GM19193 (cell line): ENCODE results near the gene SHB.

Source experiments
- POLR2A ChIP-seq: IDR thresholded peaks from 4 replicates; pipeline ENCODE4 v1.6.1; 2011; ENCODE audit not compliant: insufficient read depth, insufficient read length; ENCODE audit errors: extremely low read depth

Gene SHB

DNA sequence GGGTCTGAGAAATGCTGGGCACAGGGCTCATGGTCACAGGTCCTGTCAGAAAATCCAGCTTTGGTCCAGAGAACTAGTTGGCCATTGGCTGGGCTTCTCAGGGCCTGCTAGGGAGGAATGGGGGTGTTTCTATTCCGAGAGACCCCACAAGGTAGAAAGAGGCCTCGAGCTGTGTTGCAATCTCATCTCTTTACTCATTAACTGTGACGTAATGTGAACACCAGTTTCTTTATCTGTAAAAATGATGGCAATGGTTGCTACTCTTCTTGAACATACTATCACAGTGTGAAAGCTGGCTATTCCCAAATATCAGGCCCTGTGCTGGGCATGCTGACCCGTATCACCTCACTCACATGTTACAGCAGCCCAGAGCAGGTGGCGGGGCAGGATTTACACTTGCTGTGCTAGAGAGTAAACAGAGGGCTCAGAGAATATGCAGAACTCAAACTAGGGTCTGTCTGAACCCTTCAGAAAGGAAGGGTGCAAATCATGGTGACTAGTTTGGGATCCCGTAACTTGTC lies 129.4 kb downstream of the SHB start:
- TF ChIP-seq POLR2A: no peak

DNA sequence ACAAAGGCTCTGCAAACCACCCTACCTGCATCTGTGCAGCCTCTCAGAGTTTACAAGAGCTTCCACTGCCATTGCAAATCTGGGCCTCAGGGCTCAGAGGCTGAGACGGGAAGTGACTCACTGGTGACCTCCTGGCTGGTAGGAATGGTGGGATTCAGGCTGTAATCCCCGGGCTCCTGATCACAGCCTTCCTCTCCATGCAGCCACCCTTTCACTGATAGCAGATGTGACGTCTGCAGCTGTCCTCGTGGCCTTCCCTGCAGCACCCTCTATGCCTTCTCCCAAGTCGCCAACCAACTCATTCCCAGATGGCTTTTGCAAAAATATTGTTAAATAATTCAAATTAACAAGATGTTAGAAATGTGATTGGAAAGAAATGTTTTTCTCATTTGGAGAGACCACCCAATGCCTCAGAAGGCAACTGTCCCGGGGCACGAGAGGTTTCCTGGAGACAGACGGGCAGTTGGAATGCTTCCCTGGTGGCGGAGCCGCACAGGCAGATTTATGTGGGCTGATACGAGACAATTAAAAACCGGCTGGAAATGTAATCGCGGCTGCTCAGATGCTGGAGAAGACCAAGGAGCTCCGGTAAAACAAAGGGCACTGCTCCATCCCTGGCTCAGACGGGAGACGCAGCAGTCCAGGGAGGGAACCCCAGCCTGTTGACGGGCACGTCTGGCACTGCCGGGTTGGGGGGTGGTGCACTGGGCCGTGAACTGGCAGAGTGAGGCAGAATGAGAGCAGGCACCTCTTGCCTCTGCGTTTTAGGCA lies 130.7 kb downstream of the SHB start:
- TF ChIP-seq POLR2A: no peak

DNA sequence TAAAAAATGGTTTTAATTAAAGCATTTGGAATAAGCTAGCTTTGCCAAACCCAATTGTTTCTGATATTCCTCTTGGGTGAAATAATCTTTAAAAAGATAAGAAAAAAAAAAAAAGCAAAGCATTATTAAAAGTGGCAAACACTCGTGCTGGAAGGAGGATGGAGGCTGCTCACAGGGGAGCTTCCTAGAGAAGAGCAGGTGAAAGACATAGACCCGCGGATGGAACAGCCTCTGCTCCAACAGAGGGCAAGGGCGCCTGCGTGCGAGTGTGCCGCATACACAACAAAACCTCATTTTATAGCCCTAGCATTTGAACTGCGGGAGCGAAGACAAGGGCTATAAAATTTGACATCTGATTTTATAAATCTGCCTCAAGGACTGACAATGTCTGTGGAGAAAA lies 131.7 kb downstream of the SHB start:
- no peak for TF ChIP-seq POLR2A

DNA sequence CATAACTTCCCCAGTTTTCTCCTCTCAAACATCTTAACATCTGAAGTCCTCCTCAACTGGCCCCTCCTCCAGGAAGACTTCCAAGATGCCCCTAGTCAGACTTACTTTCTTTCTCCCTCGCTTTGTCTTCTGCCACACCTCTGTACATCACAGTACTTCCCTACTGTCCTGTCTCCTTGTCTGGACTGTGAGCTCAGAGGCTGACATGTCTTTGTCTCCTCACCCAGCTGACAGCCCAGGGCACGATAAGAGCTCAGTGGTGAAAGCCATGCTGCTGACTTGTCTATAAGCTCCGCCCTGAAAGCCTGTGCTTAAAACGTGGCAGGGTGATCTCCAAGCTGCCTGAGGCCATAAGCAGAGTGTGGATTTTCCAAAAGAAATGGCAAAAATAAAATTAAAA lies 132.1 kb downstream of the SHB start:
- TF ChIP-seq POLR2A: no peak

DNA sequence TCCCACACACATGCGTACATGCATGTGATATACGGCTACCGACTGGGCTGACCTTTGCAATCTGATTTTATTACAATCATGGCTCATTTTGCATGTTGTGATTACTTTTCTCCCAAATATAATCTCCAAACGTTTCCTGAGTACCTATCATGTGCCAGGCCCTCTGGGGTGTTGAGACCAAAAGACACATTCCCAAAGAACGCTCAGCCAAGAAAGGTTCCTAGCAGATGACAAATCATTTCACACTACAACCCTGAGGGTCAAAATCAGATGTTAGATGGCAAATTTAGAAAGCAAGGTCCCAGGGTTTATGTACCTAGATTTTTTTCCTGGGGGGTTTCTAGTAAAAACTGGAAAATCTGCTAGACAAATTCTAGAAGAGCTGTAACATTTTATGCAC lies 132.7 kb downstream of the SHB start:
- TF ChIP-seq POLR2A: no peak

DNA sequence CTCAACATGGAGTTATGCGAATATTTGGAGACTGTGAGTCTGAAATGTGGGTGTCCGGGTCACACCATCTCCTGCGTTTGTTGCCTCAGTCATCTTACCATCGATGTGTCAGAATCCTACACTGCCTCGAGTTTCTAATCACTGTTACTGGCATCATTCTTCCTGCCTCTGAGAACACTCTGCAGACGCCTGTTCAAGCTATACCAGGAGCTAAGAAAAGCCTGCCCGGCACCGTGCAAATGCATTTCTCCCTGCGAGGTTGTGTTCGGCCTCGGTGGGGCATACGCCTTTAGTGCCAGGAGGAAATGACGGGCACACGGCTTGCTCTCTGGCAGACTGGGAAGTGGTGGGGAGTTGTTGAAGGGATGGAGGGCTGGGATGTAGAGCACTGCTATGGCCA lies 133.9 kb downstream of the SHB start:
- TF ChIP-seq POLR2A: no peak

DNA sequence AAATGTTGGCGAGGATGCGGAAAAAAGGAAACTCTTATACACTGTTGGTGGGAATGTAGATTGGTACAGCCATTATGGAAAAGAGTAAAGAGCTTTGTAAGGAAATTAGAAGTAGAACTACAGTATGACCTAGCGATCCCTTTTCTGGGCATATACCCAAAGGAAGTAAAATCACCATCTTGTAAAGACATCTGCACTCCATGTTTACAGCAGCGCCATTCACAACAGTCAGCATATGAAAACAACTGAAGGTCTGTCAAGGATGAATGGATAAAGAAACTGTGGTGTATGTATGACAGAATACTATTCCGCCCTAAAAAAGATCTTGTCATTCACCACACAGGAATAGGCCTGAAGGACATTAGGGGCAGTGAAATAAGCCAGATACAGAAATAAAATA lies 137.4 kb downstream of the SHB start:
- no peak for TF ChIP-seq POLR2A

DNA sequence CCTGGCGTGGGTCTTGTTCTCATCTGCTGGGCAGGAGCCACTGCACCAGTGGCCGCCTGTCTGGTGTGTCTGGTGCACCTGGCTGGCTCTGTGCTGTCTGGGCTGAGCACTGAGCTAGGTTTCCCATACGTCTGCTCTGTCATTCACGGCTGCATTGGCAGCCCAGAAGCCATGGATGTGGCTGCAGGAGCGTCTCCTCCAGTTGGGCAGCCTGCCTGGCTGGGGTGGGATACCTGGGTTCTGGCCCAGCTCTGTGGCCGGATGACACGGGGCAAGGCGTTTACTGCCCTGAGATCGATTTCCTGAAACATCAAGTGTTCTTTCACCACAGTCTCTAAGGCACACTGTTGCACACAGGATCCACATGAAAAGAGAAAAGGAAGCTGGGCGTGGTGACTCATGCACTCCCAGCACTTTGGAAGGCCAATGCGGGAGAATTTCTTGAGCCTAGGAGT lies 139.6 kb downstream of the SHB start:
- TF ChIP-seq POLR2A: no peak

DNA sequence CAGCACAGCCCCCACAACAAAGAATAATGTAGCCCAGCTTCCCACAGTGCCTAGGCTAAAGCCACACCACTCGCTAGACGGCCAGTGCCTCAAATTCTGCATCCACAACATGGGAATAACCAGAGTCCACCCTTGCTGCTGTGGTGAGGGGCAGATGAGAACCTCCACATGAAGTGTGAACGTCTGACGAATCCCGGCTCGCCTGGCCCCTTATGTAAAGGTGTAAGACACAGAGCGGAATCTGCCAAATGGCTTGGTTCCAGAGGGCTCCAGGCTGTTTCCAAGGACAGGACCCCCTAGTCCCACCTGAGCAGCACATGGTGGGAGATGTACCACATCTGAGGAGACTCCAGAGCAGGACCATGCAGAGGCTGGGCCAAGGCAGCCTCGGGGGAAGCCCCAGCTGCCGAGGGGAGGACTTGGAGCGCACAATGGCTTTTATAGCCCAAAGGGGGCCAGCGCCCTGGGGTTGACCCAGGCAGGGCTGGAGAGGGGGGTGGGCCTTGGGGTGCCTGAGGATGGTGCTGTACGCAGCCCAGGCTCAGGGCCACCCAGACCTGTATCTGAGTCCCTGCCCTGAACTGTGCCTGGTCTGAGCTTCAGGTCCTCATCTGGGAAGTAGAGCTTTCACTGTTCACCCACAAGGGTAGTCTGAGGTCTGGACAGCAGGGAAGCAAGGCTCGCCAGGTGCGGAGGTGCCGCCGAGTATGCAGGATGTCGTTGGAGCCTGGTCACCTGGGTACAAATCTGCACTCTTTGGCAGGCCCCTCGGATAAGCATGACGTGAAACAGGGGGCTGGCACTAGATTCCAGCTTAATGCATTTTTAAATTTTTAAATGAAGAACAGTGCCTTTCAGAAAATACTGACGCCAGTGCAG lies 140.2 kb downstream of the SHB start:
- TF ChIP-seq POLR2A: no peak

DNA sequence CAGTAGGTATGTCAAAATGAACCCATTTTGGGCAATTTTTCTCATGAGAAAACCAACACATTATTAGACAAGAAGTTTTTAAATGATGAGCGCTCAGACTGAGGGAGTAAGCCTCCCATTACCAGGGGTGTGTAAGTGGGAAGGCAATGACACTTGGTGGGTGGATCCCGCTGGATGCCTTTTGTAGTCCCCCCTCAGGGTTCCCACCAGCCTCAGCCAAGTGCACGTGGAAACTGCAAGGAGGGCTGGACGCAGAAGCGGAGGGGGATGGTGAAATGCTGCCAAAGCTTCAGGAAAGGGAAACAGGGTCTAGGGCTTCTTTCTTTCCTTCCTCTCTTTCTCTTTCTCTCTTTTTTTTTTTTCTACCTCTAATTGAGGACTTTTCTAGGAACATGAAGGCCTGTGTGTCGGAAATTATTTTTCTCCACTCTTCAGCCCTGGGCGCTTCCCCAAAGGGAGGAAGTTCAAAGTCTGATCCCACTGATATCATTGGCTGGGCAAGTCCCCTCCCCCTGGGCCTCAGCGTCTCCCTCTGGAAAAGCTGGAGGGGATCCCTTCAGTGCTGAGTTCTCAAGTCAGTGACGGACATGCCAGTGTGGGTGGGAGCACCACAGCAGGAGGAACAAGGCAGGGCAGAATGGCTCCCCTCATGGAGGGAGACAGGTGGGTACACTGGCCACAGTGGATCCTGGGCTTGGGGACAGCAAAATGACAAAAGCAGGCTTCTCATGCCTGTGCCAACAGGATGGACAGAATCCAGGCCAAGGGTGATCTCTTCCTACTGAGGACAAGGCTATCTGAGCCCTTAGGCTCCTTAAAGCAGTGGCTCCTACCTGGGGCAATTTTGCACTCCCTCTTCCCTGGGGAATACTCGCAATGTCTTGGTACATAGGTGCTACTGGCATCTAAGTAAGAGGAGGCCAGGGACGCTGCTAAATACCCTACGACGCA lies 141.2 kb downstream of the SHB start:
- no peak for TF ChIP-seq POLR2A

DNA sequence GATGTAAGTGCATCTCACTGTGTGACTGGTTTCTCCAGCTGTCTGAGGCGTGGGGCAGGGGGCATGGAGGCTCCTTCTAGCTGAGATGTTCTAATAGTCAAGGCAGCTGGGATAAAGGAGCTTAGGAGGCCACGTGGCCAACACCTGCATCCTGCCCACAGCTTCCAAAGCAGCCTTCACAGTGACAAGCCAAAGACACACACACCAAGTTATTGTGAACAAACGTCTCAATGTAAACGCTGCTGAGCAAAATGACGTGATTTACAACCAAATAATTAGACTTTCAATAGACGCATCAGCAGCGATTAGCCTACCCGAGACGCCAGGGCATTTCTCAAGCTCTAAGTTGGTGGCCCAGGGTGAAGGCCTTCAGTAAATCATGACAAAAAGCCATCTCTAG lies 141.9 kb downstream of the SHB start:
- no peak for TF ChIP-seq POLR2A

DNA sequence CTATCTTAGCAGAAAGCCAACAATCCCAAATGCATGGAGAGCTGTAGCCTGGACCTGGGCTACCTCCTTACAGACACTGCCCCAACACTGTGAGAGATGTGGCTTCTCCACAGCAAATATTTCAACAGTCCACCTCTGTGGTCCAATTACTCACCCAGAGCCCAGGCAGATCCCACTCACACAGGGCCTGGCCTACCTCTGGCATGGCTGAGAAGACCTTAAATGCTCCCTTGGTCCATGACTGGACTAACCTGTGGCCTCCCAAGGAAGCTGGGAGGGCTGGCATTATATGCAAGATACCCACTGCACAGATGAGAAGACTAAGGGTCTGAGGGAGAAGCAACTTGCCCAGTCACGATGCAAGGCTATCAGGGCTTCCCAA lies 142.3 kb downstream of the SHB start:
- no peak for TF ChIP-seq POLR2A

DNA sequence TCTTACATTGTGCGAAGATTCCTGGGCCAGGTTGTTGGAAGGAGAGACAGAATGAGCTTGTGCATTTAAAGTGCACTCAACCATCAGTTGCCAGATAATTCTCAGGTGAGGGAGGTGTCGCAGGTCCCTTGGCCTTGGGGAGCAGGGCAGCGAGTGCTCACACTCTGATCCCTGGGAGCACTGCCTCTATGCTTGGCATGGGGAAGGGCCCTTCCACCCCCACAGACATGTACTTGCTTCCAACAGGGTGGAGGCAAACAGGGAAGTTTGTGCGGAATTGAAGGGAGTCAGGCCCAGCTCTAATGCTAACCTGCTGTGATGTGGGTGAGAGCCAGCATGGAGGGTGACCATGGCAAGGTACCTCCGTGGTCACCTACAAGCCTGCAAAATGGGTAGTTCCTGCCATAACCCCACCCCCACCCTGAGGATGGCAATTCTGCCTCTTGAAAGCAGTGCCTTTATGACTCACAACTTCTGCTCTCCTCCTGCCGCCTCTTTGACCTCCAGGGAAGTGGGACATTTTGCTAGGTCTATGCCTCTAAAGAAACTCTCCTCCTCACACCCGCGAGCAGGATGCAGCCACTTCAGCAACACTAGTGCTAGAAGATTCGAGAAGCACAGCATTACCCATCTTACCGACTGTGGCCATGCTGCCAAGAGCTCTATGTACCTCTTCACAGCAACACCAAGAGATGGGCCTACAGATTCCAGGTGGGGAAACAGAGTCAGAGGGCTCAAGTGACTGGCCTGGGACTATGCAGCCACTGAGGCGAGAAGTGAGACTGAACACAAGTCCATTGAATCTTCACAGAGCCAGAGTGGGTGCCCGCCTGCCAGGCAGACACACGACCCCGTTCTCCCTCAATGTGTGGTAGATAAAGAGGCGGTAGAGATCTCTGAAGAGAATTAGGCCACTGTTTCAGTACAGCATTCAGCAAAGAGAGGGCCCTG lies 143.0 kb downstream of the SHB start:
- no peak for TF ChIP-seq POLR2A

DNA sequence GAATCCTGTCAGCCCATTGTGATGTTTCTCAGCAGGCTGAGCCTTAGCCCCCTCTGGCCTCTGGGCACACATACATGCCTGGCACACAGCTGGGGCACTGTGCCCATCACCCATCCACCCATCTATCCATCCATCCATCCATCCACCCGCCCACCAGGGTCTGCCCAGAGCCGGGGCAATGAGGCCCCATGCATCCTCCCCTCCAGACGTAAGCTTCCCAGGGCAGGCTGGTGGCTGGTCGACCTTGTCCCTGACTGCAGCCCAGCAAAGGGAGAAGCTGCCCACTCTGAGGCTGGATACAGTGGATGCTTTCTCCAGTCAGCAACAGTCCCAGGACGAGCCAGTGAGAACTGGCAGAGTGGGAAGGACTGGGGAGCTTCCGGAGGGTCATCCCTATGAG lies 144.0 kb downstream of the SHB start:
- TF ChIP-seq POLR2A: no peak
